Activated CD8-positive, alpha-beta memory T cell treated with anti-CD3 and anti-CD28 coated beads, Interleukin-2, amount 10 ng/mL, durations not matched to agents 7 days and 5 days (primary cell): ENCODE measurements around the gene ZNF354C. TPM values are rescaled to one million over a fixed set of nuclear protein-coding genes. Genes with fewer than 3 reads are reported as not detected.

Source experiments
- ATAC-seq: fragments of 150-1000 bp; cut with Tn5 transposase; one replicate; pipeline ENCODE4 v1.10.0; 2021; ENCODE audit warnings: moderate library complexity
- CTCF ChIA-PET: fragments of 350-600 bp; sonication (Branson Sonifier 250); formaldehyde crosslinking; loops from one replicate; lab custom pipeline; 2021; ENCODE audit warnings: antibody characterized with exemption; lab: Charles Lee
- DNase-seq: peaks from one replicate; pipeline ENCODE4 v3.0.0-alpha.2; 2020
- H3K27ac Mint-ChIP-seq: one replicate; pipeline ENCODE4 v1.8.0; 2021; ENCODE audit warnings: mild to moderate bottlenecking, mixed read lengths
- H3K27me3 Mint-ChIP-seq: one replicate; pipeline ENCODE4 v1.8.0; 2021; ENCODE audit warnings: mixed read lengths
- H3K36me3 Mint-ChIP-seq: one replicate; pipeline ENCODE4 v1.8.0; 2021; ENCODE audit warnings: mild to moderate bottlenecking, mixed read lengths
- H3K4me1 Mint-ChIP-seq: one replicate; pipeline ENCODE4 v1.8.0; 2021; ENCODE audit warnings: mixed read lengths
- H3K4me3 Mint-ChIP-seq: one replicate; pipeline ENCODE4 v1.8.0; 2021; ENCODE audit warnings: mild to moderate bottlenecking, moderate library complexity, mixed read lengths
- H3K9me3 Mint-ChIP-seq: one replicate; pipeline ENCODE4 v1.8.0; 2022; ENCODE audit warnings: low read depth, mixed read lengths
- total RNA-seq, 2 experiments: library from RNA; stranded (reverse); gene quantifications; one replicate each; pipeline ENCODE4 v1.2.3, GENCODE V29; 2021

The ZNF354C gene
- 1 to 10 TPM; 5.0 to 6.0 TPM for total RNA-seq

DNA sequence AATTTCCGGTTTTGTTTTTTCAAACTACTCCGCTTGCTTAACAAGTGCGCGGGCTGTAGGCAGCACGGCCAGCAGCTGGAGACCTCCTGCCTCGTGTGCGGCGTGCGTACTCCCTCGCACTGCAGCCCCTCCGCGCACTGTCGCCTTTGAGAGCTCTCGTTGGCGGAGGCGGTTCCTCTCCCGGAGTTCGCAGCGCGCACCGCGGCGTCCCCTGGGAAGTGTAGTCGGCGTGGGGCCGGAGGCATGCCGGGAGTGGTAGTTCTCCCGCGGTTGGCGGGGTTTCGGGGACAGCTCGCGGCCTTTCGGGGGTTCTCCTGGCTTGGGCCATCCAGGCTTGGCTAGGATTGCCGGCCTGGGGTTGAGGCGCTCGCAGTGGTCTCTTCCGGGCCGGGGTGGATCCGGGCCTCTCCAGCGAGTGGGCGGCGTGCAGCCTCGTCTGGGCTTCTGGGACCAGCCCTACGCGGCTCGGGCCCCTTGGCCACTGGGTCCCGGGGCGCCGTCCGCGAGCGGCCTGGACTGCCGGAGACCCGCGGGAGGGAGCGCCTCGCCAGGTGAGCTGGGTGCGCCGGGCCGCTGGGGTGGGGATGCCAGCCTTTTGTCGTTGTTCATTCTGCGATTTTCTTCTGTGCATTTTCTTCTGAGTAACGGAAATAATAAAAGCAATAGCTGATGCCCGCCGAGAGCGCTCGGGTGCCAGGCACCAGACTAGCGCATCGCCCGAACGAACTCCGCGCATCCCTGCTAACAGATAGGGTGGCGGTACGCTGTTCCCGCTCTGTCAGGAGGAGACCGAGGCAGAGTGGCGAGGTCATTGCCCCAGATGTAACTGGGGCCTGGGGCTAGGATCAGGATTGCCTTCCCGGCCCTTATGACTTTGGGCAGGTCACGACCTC, at the start of gene ZNF354C:
Gene ZNF354C (plus strand): TSS at position 258 of the 893 bp plus-strand sequence. CDS start 1,696 bp downstream, outside the sequence.
- Mint-ChIP-seq H3K9me3 (peaks cover 31% of the 10 kb centered on the region), H3K27me3 (no peaks in the 10 kb centered on the region), H3K4me3 (peak within 1 kb of the TSS; percentile 81), H3K4me1 (peaks cover 16% of the 10 kb centered on the region), H3K36me3 (peaks cover 47% of the 10 kb centered on the region), H3K27ac (peak within 1 kb of the TSS; percentile 80)
- CTCF ChIA-PET, result interaction anchor here (0.6 to 1.3 kb wide), 6 partner anchors 12 to 329 kb away, joined by 3 to 6 read pairs (median 3); partner anchors contain the start of gene ZNF354A
- ATAC-seq, result peak; percentile 97
- DNase-seq, result peak; percentile 92

DNA sequence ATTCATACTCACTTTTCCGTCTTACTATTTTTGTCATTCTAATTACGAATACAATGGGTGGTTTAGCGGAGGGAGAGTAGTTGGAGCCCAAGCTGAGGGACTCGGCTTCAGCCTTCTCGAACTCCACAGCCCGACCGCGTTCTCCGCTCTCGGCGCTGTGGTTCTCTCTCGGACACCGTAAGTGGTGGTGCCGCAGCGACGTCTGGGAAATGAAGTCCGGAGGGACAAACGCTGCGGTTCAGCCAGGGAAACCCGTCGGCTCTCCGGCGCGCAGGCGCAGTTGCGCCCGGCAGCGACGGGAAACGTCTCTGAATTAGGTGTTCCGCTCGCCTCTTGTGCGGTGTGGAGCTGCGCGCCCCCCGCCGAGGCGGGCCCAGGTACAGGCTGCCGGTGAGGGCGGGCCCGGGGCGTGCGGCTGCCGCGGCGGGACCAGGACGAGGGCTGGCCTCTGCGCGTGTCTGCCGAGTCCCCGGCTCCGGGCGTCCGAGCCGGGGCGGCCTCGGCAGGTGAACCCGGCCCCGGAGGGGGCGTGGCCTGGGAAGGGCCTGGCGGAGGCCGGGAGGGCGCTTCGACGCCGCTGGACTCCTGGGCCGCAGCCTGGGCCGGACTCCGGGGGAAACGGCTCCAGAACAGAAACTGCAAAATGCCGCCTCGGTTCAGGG, 36.5 kb upstream of the ZNF354C start, which contains the start of gene ZNF879:
Gene ZNF879 (plus strand): TSS at position 277 of the 662 bp plus-strand sequence. CDS start 1,201 bp downstream, outside the sequence.
- Mint-ChIP-seq H3K4me1 (peaks cover 12% of the 10 kb centered on the region), H3K36me3 (peaks cover 41% of the 10 kb centered on the region), H3K27ac (peak within 1 kb of the TSS; percentile 84), H3K9me3 (peaks cover 17% of the 10 kb centered on the region), H3K4me3 (peak within 1 kb of the TSS; percentile 80), H3K27me3 (peaks cover 3% of the 10 kb centered on the region)
- CTCF ChIA-PET, result no interaction called here
- peak; percentile 95 for ATAC-seq
- peak; percentile 95 for DNase-seq

DNA sequence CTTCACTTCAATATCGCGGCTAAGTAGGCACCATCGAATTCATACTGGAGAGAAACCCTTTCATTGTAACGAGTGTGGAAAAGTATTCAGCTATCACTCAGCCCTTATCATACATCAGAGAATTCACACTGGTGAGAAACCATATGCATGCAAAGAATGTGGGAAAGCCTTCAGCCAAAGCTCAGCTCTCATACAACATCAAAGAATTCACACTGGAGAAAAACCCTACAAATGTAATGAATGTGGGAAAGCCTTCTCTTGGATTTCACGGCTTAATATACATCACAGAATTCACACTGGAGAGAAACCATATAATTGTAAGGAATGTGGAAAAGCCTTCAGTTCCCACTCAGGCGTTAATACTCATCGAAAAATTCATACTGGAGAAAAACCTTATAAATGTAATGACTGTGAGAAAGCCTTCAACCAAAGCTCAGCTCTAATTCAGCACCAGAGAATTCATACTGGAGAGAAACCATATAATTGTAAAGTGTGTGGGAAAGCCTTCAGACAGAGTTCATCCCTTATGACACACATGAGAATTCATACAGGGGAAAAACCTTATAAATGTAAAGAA, 27.1 kb upstream of the ZNF354C start:
- ATAC-seq (no peak), DNase-seq (no peak)
- peaks cover 60% of the 10 kb centered on the region for H3K36me3 Mint-ChIP-seq
- peaks cover 55% of the 10 kb centered on the region for H3K9me3 Mint-ChIP-seq
- H3K4me3 Mint-ChIP-seq, result no peak overlapping the region
- H3K27me3 Mint-ChIP-seq, result no peaks in the 10 kb centered on the region
- no peaks in the 10 kb centered on the region for H3K4me1 Mint-ChIP-seq
- no peak overlapping the region for H3K27ac Mint-ChIP-seq
- CTCF ChIA-PET, result no interaction called here

DNA sequence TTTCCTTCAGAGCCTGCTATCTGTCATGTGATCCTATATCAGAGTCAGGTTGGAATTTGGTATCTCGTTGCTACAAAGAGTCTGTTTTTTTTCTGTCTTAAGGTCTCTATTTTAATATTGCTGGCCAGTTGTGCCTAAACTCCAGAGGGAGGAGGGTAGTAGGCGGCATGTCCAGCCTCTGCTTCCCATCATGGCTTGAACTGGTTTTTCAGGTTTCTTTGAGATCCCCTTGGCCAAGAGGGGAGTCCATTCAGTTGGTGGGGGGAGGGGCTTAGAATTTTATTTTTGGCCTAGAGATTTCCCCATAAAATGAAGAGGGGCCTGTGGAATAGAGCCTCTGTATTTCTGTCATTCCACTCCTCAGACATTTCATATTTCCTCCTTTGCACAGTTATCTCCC, 15.4 kb upstream of the ZNF354C start:
- CTCF ChIA-PET, result no interaction called here

DNA sequence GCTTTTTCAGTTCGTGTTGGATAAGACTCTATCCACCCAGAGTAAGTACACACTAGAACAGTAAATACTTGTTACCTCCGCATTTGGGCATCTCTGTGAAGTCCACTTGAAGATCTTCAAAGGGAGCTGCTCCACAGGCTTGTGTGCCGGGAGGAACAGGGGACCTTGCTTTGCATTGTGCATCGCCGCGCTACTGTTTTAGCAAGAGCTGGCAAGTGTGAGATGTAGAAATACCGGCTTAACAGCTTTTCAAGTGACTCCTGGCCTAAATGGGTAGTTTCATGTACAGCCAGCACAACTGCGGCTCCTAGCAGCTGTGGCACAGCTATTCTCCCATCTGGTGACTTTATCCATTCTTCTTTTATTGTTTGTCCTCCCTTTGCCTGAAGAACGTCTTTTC, 8.4 kb upstream of the ZNF354C start:
- no peaks in the 10 kb centered on the region for H3K27me3 Mint-ChIP-seq
- H3K36me3 Mint-ChIP-seq, result peaks cover 2% of the 10 kb centered on the region
- CTCF ChIA-PET, result no interaction called here
- H3K9me3 Mint-ChIP-seq, result peaks cover 14% of the 10 kb centered on the region
- ATAC-seq (no peak), DNase-seq (no peak)
- no peak overlapping the region for H3K27ac Mint-ChIP-seq
- H3K4me1 Mint-ChIP-seq, result no peaks in the 10 kb centered on the region
- no peak overlapping the region for H3K4me3 Mint-ChIP-seq

More for the DNA sequence above, 15.4 kb upstream of the ZNF354C start:
- H3K4me1 Mint-ChIP-seq, result no peaks in the 10 kb centered on the region
- no peak overlapping the region for H3K4me3 Mint-ChIP-seq
- no peak overlapping the region for H3K27ac Mint-ChIP-seq
- DNase-seq (no peak), ATAC-seq (no peak)
- H3K27me3 Mint-ChIP-seq, result no peaks in the 10 kb centered on the region
- peaks cover 14% of the 10 kb centered on the region for H3K9me3 Mint-ChIP-seq
- H3K36me3 Mint-ChIP-seq, result peaks cover 2% of the 10 kb centered on the region

DNA sequence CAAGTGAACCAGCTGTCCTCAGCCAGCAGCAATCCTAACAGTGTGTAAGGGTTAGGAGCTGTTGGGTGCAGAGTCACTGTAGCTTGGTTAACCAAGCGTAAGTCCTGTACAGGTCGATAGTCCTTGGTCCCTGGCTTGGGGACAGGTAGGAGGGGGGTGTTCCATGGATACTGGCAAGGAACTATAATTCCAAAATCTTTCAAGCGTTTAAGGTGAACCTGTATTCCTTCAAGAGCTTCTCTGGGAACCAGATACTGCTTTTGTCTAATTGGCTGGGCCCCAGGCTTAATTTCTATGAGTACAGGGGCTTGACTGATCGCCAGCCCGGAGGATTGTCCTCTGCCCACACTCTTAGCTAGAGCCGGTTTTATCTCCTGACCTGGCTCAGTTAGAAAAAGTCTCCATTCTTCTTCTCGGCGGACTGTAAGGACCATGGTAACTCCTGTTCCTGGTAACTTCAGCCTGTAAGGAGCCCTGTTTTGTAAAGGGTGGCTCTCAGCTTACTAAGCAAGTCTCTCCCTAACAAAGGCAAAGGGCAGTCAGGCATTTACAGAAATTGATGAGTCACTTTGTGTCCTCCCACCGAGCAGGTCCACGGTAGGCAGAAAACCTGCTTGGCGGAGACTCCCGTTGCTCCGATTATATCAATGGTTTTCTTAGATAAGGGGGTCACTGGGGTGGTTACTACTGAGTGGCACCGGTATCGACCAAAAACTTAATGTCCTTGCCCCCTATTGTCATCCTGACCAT, 6.0 kb upstream of the ZNF354C start:
- CTCF ChIA-PET, result no interaction called here
- no peak for ATAC-seq
- Mint-ChIP-seq H3K27ac (no peak overlapping the region), H3K36me3 (peaks cover 2% of the 10 kb centered on the region), H3K4me3 (no peak overlapping the region), H3K9me3 (peaks cover 15% of the 10 kb centered on the region), H3K4me1 (no peaks in the 10 kb centered on the region), H3K27me3 (no peaks in the 10 kb centered on the region)
- no peak for DNase-seq

DNA sequence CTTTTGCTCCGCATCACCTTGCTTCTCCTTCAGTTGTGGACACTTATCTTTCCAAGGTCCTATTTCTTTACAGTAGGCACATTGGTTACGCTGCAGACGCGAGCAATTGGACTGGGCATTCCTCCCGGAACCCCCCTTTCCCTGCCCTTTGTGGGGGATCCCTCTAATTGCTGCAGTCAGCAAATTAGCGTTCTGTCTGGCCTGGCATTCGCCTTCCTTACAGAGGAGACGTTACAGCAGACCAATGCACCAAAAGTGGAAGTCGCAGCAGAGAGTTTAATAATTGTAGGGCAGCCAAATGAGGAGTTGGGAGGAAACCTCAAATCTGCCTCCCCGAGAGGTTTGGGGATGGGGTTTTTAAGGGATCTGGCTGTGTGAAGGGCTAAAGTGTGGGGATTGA, 5.3 kb upstream of the ZNF354C start:
- DNase-seq (no peak), ATAC-seq (no peak)
- H3K4me1 Mint-ChIP-seq, result peaks cover 4% of the 10 kb centered on the region
- H3K27me3 Mint-ChIP-seq, result no peaks in the 10 kb centered on the region
- peaks cover 20% of the 10 kb centered on the region for H3K9me3 Mint-ChIP-seq
- H3K27ac Mint-ChIP-seq, result no peak overlapping the region
- no peak overlapping the region for H3K4me3 Mint-ChIP-seq
- peaks cover 6% of the 10 kb centered on the region for H3K36me3 Mint-ChIP-seq
- CTCF ChIA-PET, result no interaction called here

DNA sequence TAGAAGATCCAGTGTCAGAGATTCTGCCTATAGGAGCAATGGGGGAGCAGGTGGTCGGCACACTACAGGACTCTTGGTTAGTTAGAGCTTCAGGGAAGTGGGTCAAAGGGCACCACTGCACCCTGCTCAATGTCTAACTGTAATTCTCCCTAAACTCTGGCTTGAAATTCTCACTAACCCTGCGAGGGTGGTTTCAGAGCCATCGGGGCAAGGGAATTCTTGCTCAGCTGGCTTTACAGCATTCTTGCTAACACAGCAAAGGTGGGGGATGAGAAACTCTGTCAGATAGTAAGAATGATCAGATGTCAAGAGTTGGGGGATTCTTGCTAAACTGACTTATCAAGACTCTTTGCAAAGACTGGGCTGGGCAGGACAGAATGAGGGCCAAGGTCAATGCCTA, 4.7 kb upstream of the ZNF354C start:
- DNase-seq, result no peak
- Mint-ChIP-seq H3K27me3 (no peaks in the 10 kb centered on the region), H3K4me3 (no peak overlapping the region), H3K4me1 (peaks cover 7% of the 10 kb centered on the region), H3K36me3 (peaks cover 8% of the 10 kb centered on the region), H3K9me3 (peaks cover 20% of the 10 kb centered on the region), H3K27ac (no peak overlapping the region)
- no peak for ATAC-seq
- CTCF ChIA-PET, result no interaction called here

DNA sequence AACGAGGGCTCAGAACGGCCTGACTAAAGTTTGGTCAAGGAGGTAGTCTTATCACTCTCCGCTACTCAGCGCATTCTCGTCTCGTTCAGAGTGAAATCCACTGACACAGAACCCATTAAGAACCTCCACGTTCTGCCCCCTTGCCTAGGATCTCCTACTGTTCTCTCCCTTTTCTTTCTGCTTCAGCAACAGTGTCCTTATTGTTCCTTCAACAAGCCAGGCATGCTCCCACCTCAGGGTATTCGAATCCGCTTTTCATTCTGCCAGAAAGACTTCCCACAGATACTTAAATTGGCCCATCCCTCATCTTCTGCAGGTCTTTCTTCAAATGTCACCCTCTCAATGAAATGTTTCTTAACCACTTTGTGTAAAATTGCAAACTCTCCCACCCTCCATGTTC, 4.3 kb upstream of the ZNF354C start:
- no peak for ATAC-seq

DNA sequence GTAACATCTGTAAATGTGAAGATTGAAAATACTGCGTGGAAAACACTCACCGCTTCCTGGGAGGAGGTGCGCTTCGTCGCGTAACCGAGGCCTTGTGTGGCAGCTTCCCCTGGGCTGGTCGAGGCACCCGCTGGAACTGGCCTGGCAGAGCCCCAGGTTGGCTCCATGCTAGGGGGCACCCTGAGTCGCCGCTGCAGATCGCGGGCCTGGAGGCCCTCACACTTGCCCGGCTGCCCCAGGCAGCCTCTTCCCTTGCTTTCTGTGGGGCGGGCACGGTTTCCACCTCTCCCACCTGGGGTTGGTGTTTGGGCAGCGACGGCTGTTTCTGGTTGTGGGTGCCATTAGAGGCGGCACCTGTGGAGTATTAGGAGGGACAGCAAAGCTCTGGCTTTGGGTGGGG, 852 bp downstream of the ZNF354C start:
- DNase-seq, result no peak
- Mint-ChIP-seq H3K36me3 (peaks cover 54% of the 10 kb centered on the region), H3K4me3 (peak overlapping the region; percentile 81), H3K27me3 (no peaks in the 10 kb centered on the region), H3K27ac (no peak overlapping the region), H3K9me3 (peaks cover 34% of the 10 kb centered on the region), H3K4me1 (peaks cover 16% of the 10 kb centered on the region)
- CTCF ChIA-PET, result interaction anchor here (0.6 to 1.3 kb wide), 3 partner anchors 10 to 330 kb away, joined by 3 to 6 read pairs (median 4); partner anchors contain the start of gene ZNF354A
- ATAC-seq, result no peak

More for the DNA sequence above, 4.3 kb upstream of the ZNF354C start:
- Mint-ChIP-seq H3K4me1 (peaks cover 9% of the 10 kb centered on the region), H3K27me3 (no peaks in the 10 kb centered on the region), H3K36me3 (peaks cover 8% of the 10 kb centered on the region), H3K9me3 (peaks cover 20% of the 10 kb centered on the region), H3K27ac (no peak overlapping the region), H3K4me3 (no peak overlapping the region)
- CTCF ChIA-PET, result no interaction called here
- DNase-seq, result no peak

DNA sequence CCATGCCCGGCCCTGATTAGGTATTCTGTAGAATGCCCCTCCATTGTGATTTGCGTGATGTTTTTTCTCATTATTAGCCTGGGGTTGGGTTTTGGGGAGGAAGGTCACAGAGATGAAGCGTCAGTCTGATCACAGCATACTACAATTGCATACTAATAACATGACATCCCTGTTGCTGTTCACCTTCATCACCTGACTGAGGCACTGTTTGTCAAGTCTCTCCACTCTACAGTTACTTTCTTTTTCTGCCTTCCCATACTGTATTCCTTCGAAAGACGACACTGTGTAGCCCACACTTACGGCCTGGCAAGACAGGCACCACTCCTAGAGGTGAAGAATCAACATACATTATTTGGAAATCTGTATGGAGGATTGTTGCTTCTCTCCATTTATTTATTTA, 5.5 kb downstream of the ZNF354C start:
- Mint-ChIP-seq H3K27ac (no peak overlapping the region), H3K36me3 (peaks cover 82% of the 10 kb centered on the region)

DNA sequence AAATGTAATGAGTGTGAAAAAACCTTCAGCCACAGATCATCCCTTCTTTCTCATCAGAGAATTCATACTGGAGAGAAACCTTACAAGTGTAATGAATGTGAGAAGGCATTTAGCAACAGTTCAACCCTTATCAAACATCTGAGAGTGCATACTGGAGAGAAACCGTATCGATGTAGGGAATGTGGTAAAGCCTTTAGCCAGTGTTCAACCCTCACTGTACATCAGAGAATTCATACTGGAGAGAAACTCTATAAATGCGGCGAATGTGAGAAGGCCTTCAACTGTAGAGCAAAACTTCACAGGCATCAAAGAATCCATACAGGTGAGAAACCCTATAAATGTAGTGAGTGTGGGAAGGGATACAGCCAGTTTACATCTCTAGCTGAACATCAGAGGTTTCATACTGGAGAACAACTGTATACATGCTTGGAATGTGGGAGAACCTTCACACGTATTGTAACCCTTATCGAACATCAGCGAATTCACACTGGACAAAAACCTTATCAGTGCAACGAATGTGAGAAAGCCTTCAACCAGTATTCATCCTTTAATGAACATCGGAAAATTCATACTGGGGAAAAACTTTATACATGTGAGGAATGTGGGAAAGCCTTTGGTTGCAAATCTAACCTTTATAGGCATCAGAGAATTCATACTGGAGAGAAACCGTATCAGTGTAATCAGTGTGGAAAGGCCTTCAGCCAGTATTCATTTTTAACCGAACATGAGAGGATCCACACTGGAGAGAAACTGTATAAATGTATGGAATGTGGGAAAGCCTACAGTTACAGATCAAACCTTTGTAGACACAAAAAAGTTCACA, 19.2 kb downstream of the ZNF354C start:
- DNase-seq (no peak), ATAC-seq (no peak)
- CTCF ChIA-PET, result no interaction called here
- Mint-ChIP-seq H3K36me3 (peaks cover 59% of the 10 kb centered on the region), H3K4me3 (no peak overlapping the region), H3K9me3 (peaks cover 57% of the 10 kb centered on the region), H3K4me1 (no peaks in the 10 kb centered on the region), H3K27me3 (no peaks in the 10 kb centered on the region), H3K27ac (no peak overlapping the region)

More for the DNA sequence above, 5.5 kb downstream of the ZNF354C start:
- H3K9me3 Mint-ChIP-seq, result peaks cover 40% of the 10 kb centered on the region
- H3K4me1 Mint-ChIP-seq, result peaks cover 8% of the 10 kb centered on the region
- no peaks in the 10 kb centered on the region for H3K27me3 Mint-ChIP-seq
- H3K4me3 Mint-ChIP-seq, result no peak overlapping the region
- DNase-seq (no peak), ATAC-seq (no peak)
- CTCF ChIA-PET, result no interaction called here
